Prostate gland (tissue), 2 donors: ENCODE results near the gene MUC2.

Experiments used
- POLR2A ChIP-seq: fragments of 450-650 bp; IDR thresholded peaks from one replicate; pipeline ENCODE4 v1.6.1; 2016; ENCODE audit warnings: antibody characterized with exemption, mild to moderate bottlenecking
- TF ChIP-seq, protein P1 (sequence below), 4 experiments: fragments of 200-600 bp in 2 of 4; fragments of 450-650 bp in 2 of 4; sonication (generic) in 2 of 4; IDR thresholded peaks; 1 replicate in 3 of 4; 2 replicates in 1 of 4; pipeline ENCODE4 v1.5.1; 2016 to 2019; ENCODE audit warnings: antibody characterized with exemption in 4 of 4, mild to moderate bottlenecking in 2 of 4, moderate library complexity in 2 of 4

DNA sequence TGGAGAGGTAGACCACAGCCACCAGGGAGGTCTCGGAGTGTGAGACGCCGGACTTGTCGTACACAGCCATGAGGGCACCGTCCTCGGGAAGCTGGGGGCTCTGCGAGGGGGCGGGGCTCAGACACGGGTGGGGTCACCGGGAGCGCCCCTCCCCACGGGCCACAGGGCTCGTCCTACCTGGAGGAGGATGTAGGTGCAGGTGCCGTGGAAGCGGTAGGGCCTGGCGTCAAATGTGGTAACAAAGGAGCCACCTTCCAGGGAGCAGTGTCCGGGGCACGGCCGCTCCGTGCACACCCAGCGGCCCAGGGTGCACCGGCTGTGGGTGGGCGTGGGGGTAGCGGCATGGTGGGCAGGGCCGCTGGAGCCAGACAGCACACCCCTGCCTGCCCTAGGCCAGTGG lies 45.6 kb upstream of the MUC2 start:
- TF ChIP-seq, protein P1, sequence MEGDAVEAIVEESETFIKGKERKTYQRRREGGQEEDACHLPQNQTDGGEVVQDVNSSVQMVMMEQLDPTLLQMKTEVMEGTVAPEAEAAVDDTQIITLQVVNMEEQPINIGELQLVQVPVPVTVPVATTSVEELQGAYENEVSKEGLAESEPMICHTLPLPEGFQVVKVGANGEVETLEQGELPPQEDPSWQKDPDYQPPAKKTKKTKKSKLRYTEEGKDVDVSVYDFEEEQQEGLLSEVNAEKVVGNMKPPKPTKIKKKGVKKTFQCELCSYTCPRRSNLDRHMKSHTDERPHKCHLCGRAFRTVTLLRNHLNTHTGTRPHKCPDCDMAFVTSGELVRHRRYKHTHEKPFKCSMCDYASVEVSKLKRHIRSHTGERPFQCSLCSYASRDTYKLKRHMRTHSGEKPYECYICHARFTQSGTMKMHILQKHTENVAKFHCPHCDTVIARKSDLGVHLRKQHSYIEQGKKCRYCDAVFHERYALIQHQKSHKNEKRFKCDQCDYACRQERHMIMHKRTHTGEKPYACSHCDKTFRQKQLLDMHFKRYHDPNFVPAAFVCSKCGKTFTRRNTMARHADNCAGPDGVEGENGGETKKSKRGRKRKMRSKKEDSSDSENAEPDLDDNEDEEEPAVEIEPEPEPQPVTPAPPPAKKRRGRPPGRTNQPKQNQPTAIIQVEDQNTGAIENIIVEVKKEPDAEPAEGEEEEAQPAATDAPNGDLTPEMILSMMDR (IDR thresholded peaks at IDR 0.05), result no peak
- TF ChIP-seq POLR2A, result no peak
